Activated T-cell treated with anti-CD3 and anti-CD28 coated beads, Interleukin-2, amount 50 U/mL, for 72 hours (primary cell): ENCODE results near the gene PROSER3. TPM values are rescaled to one million over a fixed set of nuclear protein-coding genes. Genes with fewer than 3 reads are reported as not detected.

Source experiments
- ATAC-seq, 2 donors: fragments of 150-1000 bp; cut with Tn5 transposase; replicated peaks in 1 of 2; 2 replicates each; pipeline ENCODE4 v1.10.0; 2021; ENCODE audit warnings: moderate library complexity in 2 of 2, mild to moderate bottlenecking in 1 of 2
- DNase-seq, 2 donors: peaks; one replicate each; pipeline ENCODE4 v3.0.0; 2021 to 2022; ENCODE audit warnings: mixed read lengths in 1 of 2
- H3K27ac Mint-ChIP-seq: one replicate; pipeline ENCODE4 v1.8.0; 2022; ENCODE audit warnings: mild to moderate bottlenecking, moderate library complexity, mixed read lengths
- H3K27me3 Mint-ChIP-seq: one replicate; pipeline ENCODE4 v1.8.0; 2022; ENCODE audit warnings: low read depth, mixed read lengths
- H3K36me3 Mint-ChIP-seq, 2 donors: one replicate each; pipeline ENCODE4 v1.8.0; 2022; ENCODE audit warnings: mixed read lengths in 2 of 2, mild to moderate bottlenecking in 1 of 2; ENCODE audit not compliant: insufficient read depth in 2 of 2
- H3K4me1 Mint-ChIP-seq: one replicate; pipeline ENCODE4 v1.8.0; 2022; ENCODE audit warnings: low read depth, mixed read lengths
- H3K4me3 Mint-ChIP-seq, 2 donors: one replicate each; pipeline ENCODE4 v1.8.0; 2022; ENCODE audit warnings: mild to moderate bottlenecking in 2 of 2, mixed read lengths in 2 of 2, moderate library complexity in 2 of 2
- H3K9me3 Mint-ChIP-seq, 2 donors: one replicate each; pipeline ENCODE4 v1.8.0; 2022; ENCODE audit warnings: mixed read lengths in 2 of 2
- total RNA-seq, 2 donors: library from RNA; stranded (reverse); gene quantifications; one replicate each; pipeline ENCODE4 v1.2.3, GENCODE V29; 2022

The PROSER3 gene
- total RNA-seq, 2 donors from 2014 or later, result 38.9 to 47.8 TPM

GRCh38 chr19:35783469-35784434, 25.8 kb downstream of the PROSER3 start:
- no peaks in the 10 kb centered on the region for H3K9me3 Mint-ChIP-seq
- no peak for DNase-seq
- no peak overlapping the region for H3K27ac Mint-ChIP-seq
- peaks cover 0 to 3% of the 10 kb centered on the region in 2 donors for H3K36me3 Mint-ChIP-seq
- no peak overlapping the region for H3K4me3 Mint-ChIP-seq
- peak in 1 of 2 donors; percentile 26 for ATAC-seq
- H3K4me1 Mint-ChIP-seq, result no peaks in the 10 kb centered on the region
- no peaks in the 10 kb centered on the region for H3K27me3 Mint-ChIP-seq

GRCh38 chr19:35784503-35785338, 26.7 kb downstream of the PROSER3 start:
- H3K4me1 Mint-ChIP-seq, result no peaks in the 10 kb centered on the region
- H3K27ac Mint-ChIP-seq, result no peak overlapping the region
- no peak for ATAC-seq

GRCh38 chr19:35785339-35785627, 27.3 kb downstream of the PROSER3 start:
- Mint-ChIP-seq H3K36me3 (peaks cover 0 to 3% of the 10 kb centered on the region in 2 donors), H3K4me3 (no peak overlapping the region), H3K27ac (no peak overlapping the region), H3K27me3 (no peaks in the 10 kb centered on the region), H3K4me1 (no peaks in the 10 kb centered on the region), H3K9me3 (no peaks in the 10 kb centered on the region)
- ATAC-seq, result no peak
- DNase-seq, result no peak

More at GRCh38 chr19:35784503-35785338, 26.7 kb downstream of the PROSER3 start:
- DNase-seq, result no peak
- peaks cover 0 to 3% of the 10 kb centered on the region in 2 donors for H3K36me3 Mint-ChIP-seq
- no peaks in the 10 kb centered on the region for H3K27me3 Mint-ChIP-seq
- no peaks in the 10 kb centered on the region for H3K9me3 Mint-ChIP-seq
- no peak overlapping the region for H3K4me3 Mint-ChIP-seq

- H3K36me3 Mint-ChIP-seq, result peaks cover 0 to 3% of the 10 kb centered on the region in 2 donors
- no peaks in the 10 kb centered on the region for H3K9me3 Mint-ChIP-seq
- no peaks in the 10 kb centered on the region for H3K4me1 Mint-ChIP-seq
- no peak for DNase-seq
- H3K27me3 Mint-ChIP-seq, result no peaks in the 10 kb centered on the region
- ATAC-seq, result no peak
- no peak overlapping the region for H3K27ac Mint-ChIP-seq
- no peak overlapping the region for H3K4me3 Mint-ChIP-seq
Measured at GRCh38 chr19:35786299-35787160, 28.6 kb downstream of the PROSER3 start.

GRCh38 chr19:35787227-35787799, 29.3 kb downstream of the PROSER3 start:
- Mint-ChIP-seq H3K36me3 (peaks cover 0 to 3% of the 10 kb centered on the region in 2 donors), H3K27ac (no peak overlapping the region), H3K4me3 (no peak overlapping the region), H3K27me3 (no peaks in the 10 kb centered on the region), H3K4me1 (no peaks in the 10 kb centered on the region), H3K9me3 (no peaks in the 10 kb centered on the region)
- ATAC-seq, result no peak
- DNase-seq, result no peak

GRCh38 chr19:35788205-35788960, 30.4 kb downstream of the PROSER3 start:
- Mint-ChIP-seq H3K36me3 (no peaks in the 10 kb centered on the region), H3K27ac (no peak overlapping the region), H3K4me1 (no peaks in the 10 kb centered on the region), H3K27me3 (no peaks in the 10 kb centered on the region), H3K4me3 (no peak overlapping the region), H3K9me3 (no peaks in the 10 kb centered on the region)
- ATAC-seq (no peak), DNase-seq (no peak)

GRCh38 chr19:35789195-35789977, 31.4 kb downstream of the PROSER3 start:
- ATAC-seq (no peak), DNase-seq (no peak)
- Mint-ChIP-seq H3K27me3 (no peaks in the 10 kb centered on the region), H3K27ac (no peak overlapping the region), H3K36me3 (no peaks in the 10 kb centered on the region), H3K4me3 (no peak overlapping the region), H3K9me3 (no peaks in the 10 kb centered on the region), H3K4me1 (no peaks in the 10 kb centered on the region)

GRCh38 chr19:35789978-35790944, 32.3 kb downstream of the PROSER3 start:
- H3K9me3 Mint-ChIP-seq, result no peaks in the 10 kb centered on the region
- H3K4me3 Mint-ChIP-seq, result no peak overlapping the region
- H3K36me3 Mint-ChIP-seq, result no peaks in the 10 kb centered on the region
- H3K27me3 Mint-ChIP-seq, result no peaks in the 10 kb centered on the region
- ATAC-seq, result no peak
- no peak for DNase-seq
- H3K27ac Mint-ChIP-seq, result no peak overlapping the region
- H3K4me1 Mint-ChIP-seq, result no peaks in the 10 kb centered on the region

GRCh38 chr19:35790981-35791813, 33.2 kb downstream of the PROSER3 start:
- Mint-ChIP-seq H3K36me3 (no peaks in the 10 kb centered on the region), H3K27me3 (peaks cover 5% of the 10 kb centered on the region), H3K4me1 (no peaks in the 10 kb centered on the region), H3K27ac (no peak overlapping the region), H3K4me3 (no peak overlapping the region), H3K9me3 (no peaks in the 10 kb centered on the region)
- ATAC-seq, result peak; percentile 32 to 41
- peak; percentile 17 to 18 for DNase-seq

- H3K27me3 Mint-ChIP-seq, result peaks cover 12% of the 10 kb centered on the region
- DNase-seq (no peak), ATAC-seq (no peak)
- no peaks in the 10 kb centered on the region for H3K36me3 Mint-ChIP-seq
- no peaks in the 10 kb centered on the region for H3K9me3 Mint-ChIP-seq
- no peak overlapping the region for H3K4me3 Mint-ChIP-seq
- H3K27ac Mint-ChIP-seq, result no peak overlapping the region
- H3K4me1 Mint-ChIP-seq, result peaks cover under 1% of the 10 kb centered on the region
Measured at GRCh38 chr19:35791814-35792279, 33.9 kb downstream of the PROSER3 start.
